GM12874 (cell line): ENCODE measurements around the gene FBXO4.

Experiments used
- TF ChIP-seq, protein P1 (sequence below): IDR thresholded peaks from 2 replicates; pipeline ENCODE4 v1.5.1; 2011; ENCODE audit warnings: low read depth, mild to moderate bottlenecking, control low read depth, low read length, moderate library complexity; ENCODE audit not compliant: insufficient read depth

FBXO4 gene

DNA sequence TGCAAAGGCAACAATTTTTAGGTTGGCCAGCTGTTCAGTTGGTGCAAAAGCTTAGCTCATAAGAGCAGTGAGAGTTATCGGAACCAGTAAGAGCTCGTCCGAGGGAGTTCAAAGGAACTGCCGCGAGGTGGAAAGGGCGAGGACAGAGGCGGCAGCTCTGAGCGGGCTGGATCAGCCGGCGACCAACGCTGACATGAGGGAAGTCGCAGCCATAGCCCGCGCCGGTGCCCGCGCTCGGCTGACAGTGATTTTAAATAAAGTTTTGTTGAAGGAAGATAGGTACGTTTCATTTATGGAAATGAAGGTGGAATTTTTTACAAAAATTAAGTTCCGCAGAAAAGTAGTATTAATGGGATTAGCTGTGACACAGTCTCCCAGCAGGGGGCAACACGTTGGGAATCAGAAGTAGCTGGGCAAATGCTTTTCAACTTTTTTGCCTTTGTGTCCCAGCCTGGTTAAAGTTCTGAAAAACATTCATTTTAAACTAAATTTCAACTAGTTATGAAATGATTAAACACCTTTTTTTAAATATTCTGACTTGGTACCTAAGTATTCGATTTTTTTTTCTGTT lies 43.2 kb downstream of the FBXO4 start:
- TF ChIP-seq, protein P1, sequence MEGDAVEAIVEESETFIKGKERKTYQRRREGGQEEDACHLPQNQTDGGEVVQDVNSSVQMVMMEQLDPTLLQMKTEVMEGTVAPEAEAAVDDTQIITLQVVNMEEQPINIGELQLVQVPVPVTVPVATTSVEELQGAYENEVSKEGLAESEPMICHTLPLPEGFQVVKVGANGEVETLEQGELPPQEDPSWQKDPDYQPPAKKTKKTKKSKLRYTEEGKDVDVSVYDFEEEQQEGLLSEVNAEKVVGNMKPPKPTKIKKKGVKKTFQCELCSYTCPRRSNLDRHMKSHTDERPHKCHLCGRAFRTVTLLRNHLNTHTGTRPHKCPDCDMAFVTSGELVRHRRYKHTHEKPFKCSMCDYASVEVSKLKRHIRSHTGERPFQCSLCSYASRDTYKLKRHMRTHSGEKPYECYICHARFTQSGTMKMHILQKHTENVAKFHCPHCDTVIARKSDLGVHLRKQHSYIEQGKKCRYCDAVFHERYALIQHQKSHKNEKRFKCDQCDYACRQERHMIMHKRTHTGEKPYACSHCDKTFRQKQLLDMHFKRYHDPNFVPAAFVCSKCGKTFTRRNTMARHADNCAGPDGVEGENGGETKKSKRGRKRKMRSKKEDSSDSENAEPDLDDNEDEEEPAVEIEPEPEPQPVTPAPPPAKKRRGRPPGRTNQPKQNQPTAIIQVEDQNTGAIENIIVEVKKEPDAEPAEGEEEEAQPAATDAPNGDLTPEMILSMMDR = no peak

DNA sequence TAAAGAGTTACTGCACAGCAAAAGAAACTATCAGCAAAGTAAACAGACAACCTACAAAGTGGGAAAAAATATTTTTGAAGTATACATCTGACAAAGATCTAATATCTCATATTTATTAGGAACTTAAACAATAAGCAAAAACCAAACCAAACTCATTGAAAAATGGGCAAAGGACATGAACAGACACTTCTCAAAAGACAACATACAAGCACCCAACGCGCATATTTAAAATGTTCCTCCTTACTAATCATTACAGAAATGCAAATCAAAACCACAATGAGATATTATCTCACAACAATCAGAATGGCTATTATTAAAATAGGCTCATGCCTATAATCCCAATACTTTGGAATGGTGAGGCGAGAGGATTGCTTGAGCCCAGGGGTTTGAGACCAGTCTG lies 48.0 kb downstream of the FBXO4 start:
- TF ChIP-seq, protein P1 = no peak

GRCh38 chr5:41973887-41974286 lies 48.8 kb downstream of the FBXO4 start:
- TF ChIP-seq, protein P1 = no peak

- TF ChIP-seq, protein P1 = no peak
Observed at GRCh38 chr5:41978676-41979075, 53.6 kb downstream of the FBXO4 start.

DNA sequence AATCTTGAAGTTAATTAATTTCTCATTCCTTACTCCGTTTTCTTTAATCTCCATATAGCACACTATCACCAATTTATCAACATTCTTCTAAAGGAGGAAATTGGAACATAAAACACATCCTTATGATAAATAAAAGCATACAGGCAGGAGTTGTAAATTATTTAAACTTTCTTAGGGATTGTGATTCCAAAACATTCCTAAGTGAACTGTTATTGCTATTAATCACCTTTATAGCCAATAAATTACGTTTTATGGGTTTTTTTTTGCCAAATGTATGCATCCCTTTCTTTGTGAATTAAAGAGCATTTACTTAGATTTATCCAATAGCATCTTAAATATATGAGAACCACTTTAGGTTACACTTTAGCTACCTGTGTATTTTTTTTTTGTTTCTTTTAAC lies 55.3 kb downstream of the FBXO4 start:
- TF ChIP-seq, protein P1 = no peak

DNA sequence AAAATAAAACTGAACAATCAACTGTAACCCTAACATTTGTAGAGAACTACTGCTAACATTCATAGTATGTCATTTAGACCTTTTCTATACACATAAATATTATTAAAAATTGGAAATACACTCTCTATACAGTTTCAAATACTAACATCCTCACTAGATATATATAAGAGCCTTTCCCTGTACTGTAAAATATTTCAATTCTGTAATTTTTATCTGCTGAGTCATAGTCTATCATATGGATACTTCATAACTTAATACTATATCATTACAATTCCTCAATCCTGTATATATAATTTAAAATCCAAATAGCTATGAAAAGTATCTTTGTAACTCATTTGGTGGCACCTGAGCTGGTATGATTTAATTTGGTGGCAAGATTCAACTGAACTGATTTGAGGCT lies 55.8 kb downstream of the FBXO4 start:
- TF ChIP-seq, protein P1 = no peak

GRCh38 chr5:41983284-41983683 lies 58.2 kb downstream of the FBXO4 start:
- TF ChIP-seq, protein P1 = no peak
